NCI-H774 (cell line): ENCODE measurements around the gene CYP26B1.

ENCODE experiments used
- DNase-seq: peaks from one replicate; lab custom pipeline; 2025; lab: John Stamatoyannopoulos, UW

The CYP26B1 gene

GRCh38 chr2:72130659-72131360 lies 16.9 kb downstream of the CYP26B1 start:
- no peak for DNase-seq

- DNase-seq = no peak
Measured at GRCh38 chr2:72129681-72130340, 17.9 kb downstream of the CYP26B1 start.

- no peak for DNase-seq
Measured at GRCh38 chr2:72128843-72129227, 18.8 kb downstream of the CYP26B1 start.

- no peak for DNase-seq
Measured at GRCh38 chr2:72128059-72128842, 19.4 kb downstream of the CYP26B1 start.

GRCh38 chr2:72127401-72128058 lies 20.1 kb downstream of the CYP26B1 start:
- DNase-seq = no peak

GRCh38 chr2:72126186-72127100 lies 21.2 kb downstream of the CYP26B1 start:
- DNase-seq = no peak

- no peak for DNase-seq
Measured at GRCh38 chr2:72124376-72124775, 23.3 kb downstream of the CYP26B1 start.

GRCh38 chr2:72121153-72121552 lies 26.5 kb downstream of the CYP26B1 start:
- DNase-seq = no peak

- no peak for DNase-seq
Measured at GRCh38 chr2:72118951-72119350, 28.7 kb downstream of the CYP26B1 start.

- DNase-seq = no peak
Measured at GRCh38 chr2:72118386-72118785, 29.3 kb downstream of the CYP26B1 start.

- no peak for DNase-seq
Measured at GRCh38 chr2:72117718-72118117, 29.9 kb downstream of the CYP26B1 start.

GRCh38 chr2:72117029-72117428 lies 30.6 kb downstream of the CYP26B1 start:
- no peak for DNase-seq

GRCh38 chr2:72116081-72116533 lies 31.6 kb downstream of the CYP26B1 start:
- DNase-seq = no peak

GRCh38 chr2:72115110-72116080 lies 32.3 kb downstream of the CYP26B1 start:
- DNase-seq = no peak

- DNase-seq = no peak
Measured at GRCh38 chr2:72114693-72115051, 33.0 kb downstream of the CYP26B1 start.

GRCh38 chr2:72113847-72114692 lies 33.6 kb downstream of the CYP26B1 start:
- DNase-seq = no peak

GRCh38 chr2:72112981-72113846 lies 34.4 kb downstream of the CYP26B1 start:
- no peak for DNase-seq

GRCh38 chr2:72112401-72112800 lies 35.3 kb downstream of the CYP26B1 start:
- no peak for DNase-seq
